Kidney (tissue), 14 donors: ENCODE data around the gene SLC16A6. TPM values are rescaled to one million over a fixed set of nuclear protein-coding genes. Genes with fewer than 3 reads are reported as not detected.

Experiments used
- DNase-seq, 5 donors: peaks; one replicate each; pipeline ENCODE4 v3.0.0-alpha.2; 2013 to 2020
- FAIRE-seq: peaks from 2 replicates; lab custom pipeline; 2012; peaks lifted over from hg19 to GRCh38; lab: Jason Lieb, UNC
- H3K27ac ChIP-seq, 2 donors: one replicate each; pipeline ENCODE4 v1.7.0; 2013; ENCODE audit warnings: low read depth in 2 of 2, low read length in 2 of 2, inconsistent platforms in 1 of 2
- H3K27me3 ChIP-seq: one replicate; pipeline ENCODE4 v1.7.1; 2013; ENCODE audit warnings: low read length, inconsistent platforms; ENCODE audit not compliant: control insufficient read depth, insufficient read depth
- H3K36me3 ChIP-seq, 3 donors: one replicate each; pipeline versions ENCODE4 v1.7.0 to v1.7.1; 2013; ENCODE audit warnings: low read length in 3 of 3, control low read depth in 1 of 3, inconsistent platforms in 1 of 3; ENCODE audit not compliant: insufficient read depth in 3 of 3, control insufficient read depth in 2 of 3
- H3K4me1 ChIP-seq, 3 donors: one replicate each; pipeline versions ENCODE4 v1.7.0 to v1.7.1; 2013; ENCODE audit warnings: low read length in 3 of 3, inconsistent platforms in 1 of 3, low read depth in 1 of 3; ENCODE audit not compliant: control insufficient read depth in 2 of 3, insufficient read depth in 2 of 3
- H3K4me3 ChIP-seq, 3 donors: one replicate each; pipeline versions ENCODE4 v1.7.0 to v1.8.1; 2013; ENCODE audit warnings: low read length in 3 of 3, control low read depth in 1 of 3, inconsistent platforms in 1 of 3
- H3K9ac ChIP-seq, 3 donors: one replicate each; pipeline versions ENCODE4 v1.7.0 to v1.7.1; 2013; ENCODE audit warnings: low read length in 3 of 3, control low read depth in 1 of 3, inconsistent platforms in 1 of 3
- H3K9me3 ChIP-seq, 3 donors: one replicate each; pipeline versions ENCODE4 v1.7.0 to v1.7.1; 2013; ENCODE audit warnings: low read length in 3 of 3, control low read depth in 1 of 3, inconsistent platforms in 1 of 3; ENCODE audit not compliant: control insufficient read depth in 2 of 3, insufficient read depth in 1 of 3
- CTCF ChIP-seq: IDR thresholded peaks from 3 replicates; pipeline ENCODE4 v1.5.1; 2012; ENCODE audit warnings: mild to moderate bottlenecking, moderate library complexity, borderline replicate concordance; ENCODE audit not compliant: insufficient read depth; ENCODE audit errors: extremely low read depth
- intact Hi-C: fragments of 100-400 bp; cut with DNase I; formaldehyde crosslinking; loops from one replicate; pipeline ENCODE4 v1.11.1; 2022
- polyA plus RNA-seq: library from polyadenylated mRNA; stranded (reverse); fragments of 350-450 nt; fragmentation: Illumina TruSeq; extraction: RNeasy Lipid Tissue Mini Kit (QIAGEN cat#74804); gene quantifications from one replicate; pipeline ENCODE4 v1.2.3, GENCODE V29; 2014; ENCODE audit warnings: low read depth, low replicate concordance; ENCODE audit not compliant: insufficient read depth
- total RNA-seq: library from RNA; stranded (reverse); fragmentation: NEBNext Ultra II Directional; extraction: Animal tissue kit (Norgen Biotek cat#: 25700); gene quantifications from one replicate; pipeline ENCODE4 v1.2.1, GENCODE V29; 2021
- donor health status: control.
- donor health status: control.
- donor health status: control.
- donor health status: control.
- donor health status: control.
- donor health status: DM: yes; HTN: yes; CAD: no.
- donor health status: Normal renal cell carcinoma (clear cell type).

SLC16A6 gene
- total and polyA plus RNA-seq, 2 donors from 2014 or later, result 0.82 to 3.6 TPM

GRCh38 chr17:68319410-68320162 is 28.7 kb upstream of the SLC16A6 start:
- H3K4me3 ChIP-seq, result no peak overlapping the region
- H3K9ac ChIP-seq, result no peak overlapping the region
- H3K4me1 ChIP-seq, result no peaks in the 10 kb centered on the region
- no peaks in the 10 kb centered on the region for H3K27me3 ChIP-seq
- DNase-seq, result no peak
- intact Hi-C loops, result no loop called here
- no peaks in the 10 kb centered on the region for H3K9me3 ChIP-seq
- no peak for FAIRE-seq
- no peak overlapping the region for H3K27ac ChIP-seq
- H3K36me3 ChIP-seq, result no peaks in the 10 kb centered on the region
- TF ChIP-seq CTCF, result no peak

GRCh38 chr17:68318103-68318991 is 27.4 kb upstream of the SLC16A6 start:
- no peak for DNase-seq
- intact Hi-C loops, result no loop called here
- no peak overlapping the region for H3K27ac ChIP-seq

GRCh38 chr17:68317458-68317857 is 26.5 kb upstream of the SLC16A6 start:
- TF ChIP-seq CTCF, result no peak
- intact Hi-C loops, result no loop called here
- no peak overlapping the region for H3K4me3 ChIP-seq
- H3K9ac ChIP-seq, result no peak overlapping the region
- FAIRE-seq (no peak), DNase-seq (no peak)
- H3K27me3 ChIP-seq, result no peaks in the 10 kb centered on the region
- no peaks in the 10 kb centered on the region for H3K4me1 ChIP-seq
- H3K9me3 ChIP-seq, result no peaks in the 10 kb centered on the region
- H3K36me3 ChIP-seq, result no peaks in the 10 kb centered on the region
- no peak overlapping the region for H3K27ac ChIP-seq

More at GRCh38 chr17:68318103-68318991, 27.4 kb upstream of the SLC16A6 start:
- FAIRE-seq, result no peak
- no peaks in the 10 kb centered on the region for H3K4me1 ChIP-seq
- no peak for TF ChIP-seq CTCF
- H3K36me3 ChIP-seq, result no peaks in the 10 kb centered on the region
- H3K9ac ChIP-seq, result no peak overlapping the region
- no peaks in the 10 kb centered on the region for H3K27me3 ChIP-seq
- H3K9me3 ChIP-seq, result no peaks in the 10 kb centered on the region
- H3K4me3 ChIP-seq, result no peak overlapping the region
